Measurements from ENCODE around the gene MYO7B. TPM values are rescaled to one million over a fixed set of nuclear protein-coding genes. Genes with fewer than 3 reads are reported as not detected.
A peak's percentile ranks its signal among the peaks of the same experiment; 100 is the strongest.

The MYO7B gene
- total RNA-seq, 4 donors from 2014 or later, result 0.56 TPM; not detected in 3

DNA sequence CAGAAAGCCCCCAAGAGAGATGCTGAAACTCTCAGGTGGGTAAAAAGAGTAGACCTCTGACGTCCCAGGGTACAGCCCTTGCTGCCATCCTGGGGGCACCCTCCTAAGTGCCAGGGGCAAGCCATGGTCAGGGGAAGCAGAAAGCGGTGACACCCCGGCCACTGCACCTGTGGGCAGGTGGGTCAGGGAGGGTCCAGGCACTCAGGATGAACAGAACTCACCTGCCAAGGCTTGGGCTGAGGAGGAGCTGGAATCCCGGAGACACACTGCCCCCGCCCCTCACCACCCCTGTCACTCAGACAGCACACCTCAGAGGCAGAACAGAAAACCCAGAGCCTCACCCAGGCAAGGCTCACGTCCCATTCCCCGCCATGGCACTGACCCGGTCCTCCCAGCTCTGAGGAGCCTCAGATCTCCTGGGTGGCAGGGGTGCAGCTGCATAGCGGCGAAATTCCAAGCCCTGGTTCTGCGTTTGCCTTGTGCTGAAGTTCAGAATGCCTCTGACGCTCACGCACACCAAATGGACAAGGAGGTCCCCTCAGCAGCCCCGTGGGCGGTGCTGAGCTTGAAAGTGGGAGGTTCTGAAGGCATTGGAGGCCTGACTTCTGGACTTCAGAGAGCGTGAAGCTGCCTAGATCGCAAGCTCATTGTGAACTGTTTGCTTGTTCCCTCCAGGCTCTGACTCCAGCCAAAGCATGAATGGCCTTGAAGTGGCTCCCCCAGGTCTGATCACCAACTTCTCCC, 114.7 kb downstream of the MYO7B start:
- no peaks in the 10 kb centered on the region for H3K27me3 ChIP-seq
- 72 to 83% methylated on average over 14 to 15 of the region's 17 CpGs for WGBS, 2 donors
- peak overlapping the region in 1 of 3 donors; percentile 6 for H3K27ac ChIP-seq
- H3K4me3 ChIP-seq (replicated peaks in 1 of 3), result no peak overlapping the region
- intact Hi-C loops (cut with DNase I), result no loop called here
- H3K36me3 ChIP-seq, result no peaks in the 10 kb centered on the region
- DNase-seq, result no peak
- TF ChIP-seq, protein P1, sequence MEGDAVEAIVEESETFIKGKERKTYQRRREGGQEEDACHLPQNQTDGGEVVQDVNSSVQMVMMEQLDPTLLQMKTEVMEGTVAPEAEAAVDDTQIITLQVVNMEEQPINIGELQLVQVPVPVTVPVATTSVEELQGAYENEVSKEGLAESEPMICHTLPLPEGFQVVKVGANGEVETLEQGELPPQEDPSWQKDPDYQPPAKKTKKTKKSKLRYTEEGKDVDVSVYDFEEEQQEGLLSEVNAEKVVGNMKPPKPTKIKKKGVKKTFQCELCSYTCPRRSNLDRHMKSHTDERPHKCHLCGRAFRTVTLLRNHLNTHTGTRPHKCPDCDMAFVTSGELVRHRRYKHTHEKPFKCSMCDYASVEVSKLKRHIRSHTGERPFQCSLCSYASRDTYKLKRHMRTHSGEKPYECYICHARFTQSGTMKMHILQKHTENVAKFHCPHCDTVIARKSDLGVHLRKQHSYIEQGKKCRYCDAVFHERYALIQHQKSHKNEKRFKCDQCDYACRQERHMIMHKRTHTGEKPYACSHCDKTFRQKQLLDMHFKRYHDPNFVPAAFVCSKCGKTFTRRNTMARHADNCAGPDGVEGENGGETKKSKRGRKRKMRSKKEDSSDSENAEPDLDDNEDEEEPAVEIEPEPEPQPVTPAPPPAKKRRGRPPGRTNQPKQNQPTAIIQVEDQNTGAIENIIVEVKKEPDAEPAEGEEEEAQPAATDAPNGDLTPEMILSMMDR (IDR thresholded peaks at IDR 0.05), result peak in 2 of 6 experiments; percentile 5 to 22
- TF ChIP-seq POLR2A (IDR thresholded peaks at IDR 0.05), result no peak
- peaks cover 10 to 48% of the 10 kb centered on the region in 2 donors for H3K4me1 ChIP-seq
- no peaks in the 10 kb centered on the region for H3K9me3 ChIP-seq

DNA sequence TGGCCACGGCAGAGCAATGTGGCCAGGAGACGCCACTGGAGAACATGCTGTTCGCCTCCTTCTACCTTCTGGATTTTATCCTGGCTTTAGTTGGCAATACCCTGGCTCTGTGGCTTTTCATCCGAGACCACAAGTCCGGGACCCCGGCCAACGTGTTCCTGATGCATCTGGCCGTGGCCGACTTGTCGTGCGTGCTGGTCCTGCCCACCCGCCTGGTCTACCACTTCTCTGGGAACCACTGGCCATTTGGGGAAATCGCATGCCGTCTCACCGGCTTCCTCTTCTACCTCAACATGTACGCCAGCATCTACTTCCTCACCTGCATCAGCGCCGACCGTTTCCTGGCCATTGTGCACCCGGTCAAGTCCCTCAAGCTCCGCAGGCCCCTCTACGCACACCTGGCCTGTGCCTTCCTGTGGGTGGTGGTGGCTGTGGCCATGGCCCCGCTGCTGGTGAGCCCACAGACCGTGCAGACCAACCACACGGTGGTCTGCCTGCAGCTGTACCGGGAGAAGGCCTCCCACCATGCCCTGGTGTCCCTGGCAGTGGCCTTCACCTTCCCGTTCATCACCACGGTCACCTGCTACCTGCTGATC, 115.4 kb downstream of the MYO7B start:
- no peak for TF ChIP-seq POLR2A (IDR thresholded peaks at IDR 0.05)
- Histone ChIP-seq H3K4me3 (replicated peaks in 1 of 3) (no peak overlapping the region), H3K27ac (no peak overlapping the region), H3K27me3 (no peaks in the 10 kb centered on the region), H3K4me1 (peaks cover 10 to 48% of the 10 kb centered on the region in 2 donors), H3K36me3 (no peaks in the 10 kb centered on the region), H3K9me3 (no peaks in the 10 kb centered on the region)
- peak in 1 of 2 donors; percentile 38 for DNase-seq
- WGBS, 2 donors, result 85 to 86% methylated on average over 22 to 25 of the region's 28 CpGs
- intact Hi-C loops (cut with DNase I), result no loop called here

DNA sequence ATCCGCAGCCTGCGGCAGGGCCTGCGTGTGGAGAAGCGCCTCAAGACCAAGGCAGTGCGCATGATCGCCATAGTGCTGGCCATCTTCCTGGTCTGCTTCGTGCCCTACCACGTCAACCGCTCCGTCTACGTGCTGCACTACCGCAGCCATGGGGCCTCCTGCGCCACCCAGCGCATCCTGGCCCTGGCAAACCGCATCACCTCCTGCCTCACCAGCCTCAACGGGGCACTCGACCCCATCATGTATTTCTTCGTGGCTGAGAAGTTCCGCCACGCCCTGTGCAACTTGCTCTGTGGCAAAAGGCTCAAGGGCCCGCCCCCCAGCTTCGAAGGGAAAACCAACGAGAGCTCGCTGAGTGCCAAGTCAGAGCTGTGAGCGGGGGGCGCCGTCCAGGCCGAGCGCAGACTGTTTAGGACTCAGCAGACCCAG, 115.9 kb downstream of the MYO7B start:
- 92 to 94% methylated on average over 25 to 27 of the region's 29 CpGs for WGBS, 2 donors
- H3K36me3 ChIP-seq, result no peaks in the 10 kb centered on the region
- H3K4me1 ChIP-seq, result peaks cover 10 to 47% of the 10 kb centered on the region in 2 donors
- no peak overlapping the region for H3K27ac ChIP-seq
- TF ChIP-seq POLR2A (IDR thresholded peaks at IDR 0.05), result no peak
- TF ChIP-seq, protein P1 (IDR thresholded peaks at IDR 0.05), result no peak
- no peak for DNase-seq
- intact Hi-C loops (cut with DNase I), result no loop called here
- no peak overlapping the region for H3K4me3 ChIP-seq (replicated peaks in 1 of 3)
- H3K9me3 ChIP-seq, result no peaks in the 10 kb centered on the region
- H3K27me3 ChIP-seq, result no peaks in the 10 kb centered on the region

DNA sequence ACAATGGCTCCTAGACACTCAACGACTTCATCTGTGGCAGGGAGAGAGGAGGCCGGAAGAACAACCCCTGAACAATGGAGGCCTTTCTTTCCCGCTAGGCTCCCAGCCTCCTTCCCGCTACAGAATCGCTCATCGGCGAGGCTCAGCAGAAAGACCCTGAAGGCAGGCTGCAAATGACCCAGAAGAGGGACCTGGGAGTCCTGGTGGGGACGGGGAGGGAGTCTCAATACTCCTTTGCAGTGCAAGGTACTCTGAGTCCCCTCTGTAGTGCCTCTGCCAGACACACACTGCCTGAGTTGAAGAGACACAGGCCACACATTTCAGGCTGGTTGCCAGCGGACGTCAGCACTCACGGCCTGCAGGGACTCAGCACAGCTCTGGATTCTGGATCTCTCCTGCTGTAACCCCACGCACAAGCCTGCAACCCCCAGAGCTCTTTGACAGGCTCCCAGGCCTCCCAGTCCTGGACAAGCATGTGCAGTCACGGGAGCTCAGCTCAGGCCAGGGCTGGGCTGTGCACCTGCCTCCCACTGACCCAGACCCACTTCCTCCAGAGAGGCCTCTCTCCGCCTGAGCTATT, 116.6 kb downstream of the MYO7B start:
- peak overlapping the region in 2 of 3 donors; percentile 24 to 32 for H3K27ac ChIP-seq
- 63 to 75% methylated on average over 11 to 14 of the region's 14 CpGs for WGBS, 2 donors
- TF ChIP-seq POLR2A (IDR thresholded peaks at IDR 0.05), result no peak
- TF ChIP-seq, protein P1 (IDR thresholded peaks at IDR 0.05), result no peak
- intact Hi-C loops (cut with DNase I), result no loop called here
- H3K9me3 ChIP-seq, result no peaks in the 10 kb centered on the region
- H3K4me1 ChIP-seq, result peaks cover 10 to 45% of the 10 kb centered on the region in 2 donors
- no peaks in the 10 kb centered on the region for H3K36me3 ChIP-seq
- no peak overlapping the region for H3K4me3 ChIP-seq (replicated peaks in 1 of 3)
- peak; percentile 78 to 79 for DNase-seq
- no peaks in the 10 kb centered on the region for H3K27me3 ChIP-seq

DNA sequence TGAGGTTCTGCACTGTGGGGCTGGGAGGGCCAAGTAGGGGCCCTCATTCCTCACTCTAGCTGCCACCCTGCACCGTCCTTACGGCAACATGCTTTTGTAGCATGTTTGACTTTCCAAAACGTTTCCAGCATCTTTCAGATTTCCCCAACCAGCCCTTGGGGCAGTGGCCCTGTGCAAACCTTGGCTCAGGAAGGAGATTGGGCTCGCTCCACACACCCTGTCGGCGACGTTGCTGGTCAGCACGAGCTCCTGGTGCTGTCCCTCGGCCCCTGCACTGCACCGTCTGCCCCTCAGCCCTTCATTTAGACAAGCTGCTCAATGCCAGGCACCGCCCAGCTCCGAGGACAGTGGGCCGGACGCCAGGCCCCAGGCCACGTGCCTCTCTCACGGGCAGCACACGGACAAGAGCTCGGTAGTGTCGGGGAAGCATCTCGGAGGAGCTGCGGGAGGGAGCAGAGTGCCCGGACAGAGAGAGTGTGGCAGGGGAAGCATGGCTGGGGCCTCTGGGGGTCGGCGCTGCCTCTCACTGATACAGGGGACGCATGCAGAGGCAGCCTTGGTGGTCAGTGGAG, 117.4 kb downstream of the MYO7B start:
- no peak for TF ChIP-seq POLR2A (IDR thresholded peaks at IDR 0.05)
- TF ChIP-seq, protein P1 (IDR thresholded peaks at IDR 0.05), result no peak
- 81 to 86% methylated on average over 25 of the region's 25 CpGs for WGBS, 2 donors
- Histone ChIP-seq H3K4me1 (peaks cover 10 to 44% of the 10 kb centered on the region in 2 donors), H3K4me3 (replicated peaks in 1 of 3) (no peak overlapping the region), H3K36me3 (no peaks in the 10 kb centered on the region), H3K27me3 (no peaks in the 10 kb centered on the region), H3K9me3 (no peaks in the 10 kb centered on the region), H3K27ac (peak overlapping the region in 1 of 3 donors; percentile 32)
- DNase-seq, result no peak
- intact Hi-C loops (cut with DNase I), result no loop called here

All from thyroid gland (tissue), 4 donors.